HepG2 (cell line): ENCODE measurements around the gene IER2. TPM values are rescaled to one million over a fixed set of nuclear protein-coding genes. Genes with fewer than 3 reads are reported as not detected.

Experiments
- ATF7-NPFF ChIP-seq: sonication (generic); formaldehyde crosslinking; IDR thresholded peaks from 2 replicates; pipeline ENCODE4 v1.8.1; 2023; ENCODE audit warnings: mild to moderate bottlenecking, low read depth, missing genetic modification reagents, moderate library complexity
- FOXC1 ChIP-seq: sonication (generic); formaldehyde crosslinking; IDR thresholded peaks from 2 replicates; pipeline ENCODE4 v1.8.0; 2022; ENCODE audit warnings: mild to moderate bottlenecking, missing genetic modification reagents, borderline replicate concordance
- GFI1 ChIP-seq: sonication (generic); formaldehyde crosslinking; IDR thresholded peaks from 2 replicates; pipeline ENCODE4 v1.5.0; 2020; ENCODE audit warnings: missing genetic modification reagents, mild to moderate bottlenecking, borderline replicate concordance
- HOXA3 ChIP-seq: sonication (generic); formaldehyde crosslinking; IDR thresholded peaks from 2 replicates; pipeline ENCODE4 v1.5.0; 2020; ENCODE audit warnings: missing genetic modification reagents
- KAT7 ChIP-seq: IDR thresholded peaks from 2 replicates; pipeline ENCODE4 v1.6.1; 2018; ENCODE audit warnings: borderline replicate concordance, missing compliant biosample characterization
- RARA ChIP-seq: IDR thresholded peaks from 2 replicates; pipeline ENCODE4 v1.6.1; 2016; ENCODE audit warnings: missing genetic modification reagents, missing compliant biosample characterization
- RARG ChIP-seq: sonication (generic); formaldehyde crosslinking; IDR thresholded peaks from 2 replicates; pipeline ENCODE4 v1.4.0; 2020; ENCODE audit warnings: low read depth, mild to moderate bottlenecking, missing genetic modification reagents
- RBM39 ChIP-seq: fragments of 200-400 bp; formaldehyde crosslinking; IDR thresholded peaks from one replicate; pipeline ENCODE4 v1.6.1; 2018; ENCODE audit warnings: antibody characterized with exemption, mild to moderate bottlenecking, low read depth, low read length; ENCODE audit not compliant: poor library complexity, severe bottlenecking
- SCMH1 ChIP-seq: sonication (generic); formaldehyde crosslinking; IDR thresholded peaks from 2 replicates; pipeline ENCODE4 v1.9.0; 2021; ENCODE audit warnings: missing genetic modification reagents, mild to moderate bottlenecking, borderline replicate concordance
- SP4 ChIP-seq: sonication (generic); formaldehyde crosslinking; IDR thresholded peaks from 2 replicates; pipeline ENCODE4 v1.8.1; 2023; ENCODE audit warnings: mild to moderate bottlenecking, missing genetic modification reagents
- ZNF629 ChIP-seq: sonication (generic); formaldehyde crosslinking; conservative IDR thresholded peaks from 2 replicates; pipeline ENCODE4 v1.5.0; 2020; ENCODE audit warnings: missing genetic modification reagents
- ZNF75D ChIP-seq: sonication (generic); formaldehyde crosslinking; IDR thresholded peaks from 2 replicates; pipeline ENCODE4 v1.8.1; 2023; ENCODE audit warnings: missing genetic modification reagents, mild to moderate bottlenecking, borderline replicate concordance
- ZSCAN25 ChIP-seq: sonication (generic); formaldehyde crosslinking; IDR thresholded peaks from 2 replicates; pipeline ENCODE4 v1.8.0; 2022; ENCODE audit warnings: mild to moderate bottlenecking, missing genetic modification reagents
- polyA plus RNA-seq, 8 experiments: library from polyadenylated mRNA; depleted of rRNA in 3 of 8; stranded (reverse) in 7 of 8; unstranded in 1 of 8; fragments of >200 nt; fragmentation: Illumina TruSeq in 4 of 8; extraction: Trizol in 4 of 8; gene quantifications; 2 replicates each; pipeline versions ENCODE4 v1.2.1 to v1.2.3, GENCODE V29; 2011 to 2016; ENCODE audit warnings: low read depth in 4 of 8, missing spikeins in 1 of 8, mixed read lengths in 1 of 8; ENCODE audit not compliant: insufficient read depth in 1 of 8
- total RNA-seq, 5 experiments: library from RNA; depleted of rRNA; stranded (reverse); fragments of >200 nt; fragmentation: Illumina TruSeq; extraction: Trizol; gene quantifications; 2 replicates each; pipeline ENCODE4 v1.2.3, GENCODE V29; 2016; ENCODE audit warnings: low read depth in 1 of 5
- TF ChIP-seq, protein P1 (sequence below): sonication (generic); formaldehyde crosslinking; IDR thresholded peaks from 2 replicates; pipeline ENCODE4 v1.8.0; 2022; ENCODE audit warnings: missing genetic modification reagents, mild to moderate bottlenecking, moderate library complexity, borderline replicate concordance
- TF ChIP-seq, protein P2 (sequence below): sonication (generic); formaldehyde crosslinking; conservative IDR thresholded peaks from 2 replicates; pipeline ENCODE4 v1.4.0; 2020; ENCODE audit warnings: mild to moderate bottlenecking, missing genetic modification reagents, moderate library complexity
- TF ChIP-seq, protein P3 (sequence below): sonication (generic); formaldehyde crosslinking; IDR thresholded peaks from 2 replicates; pipeline ENCODE4 v1.4.0; 2020; ENCODE audit warnings: missing genetic modification reagents, mild to moderate bottlenecking, borderline replicate concordance
- TF ChIP-seq, protein P4 (sequence below): sonication (generic); formaldehyde crosslinking; IDR thresholded peaks from 2 replicates; pipeline ENCODE4 v1.4.0; 2020; ENCODE audit warnings: missing genetic modification reagents
- TF ChIP-seq, protein P5 (sequence below): sonication (generic); formaldehyde crosslinking; IDR thresholded peaks from 2 replicates; pipeline ENCODE4 v1.5.0; 2020; ENCODE audit warnings: mild to moderate bottlenecking, low read depth, missing genetic modification reagents, borderline replicate concordance

IER2 gene
- total and polyA plus RNA-seq, 2 of the 13 experiments (the other 11 are each of a cell fraction or from before 2014, with no cell fraction given): 10.1 to 14.3 TPM

DNA sequence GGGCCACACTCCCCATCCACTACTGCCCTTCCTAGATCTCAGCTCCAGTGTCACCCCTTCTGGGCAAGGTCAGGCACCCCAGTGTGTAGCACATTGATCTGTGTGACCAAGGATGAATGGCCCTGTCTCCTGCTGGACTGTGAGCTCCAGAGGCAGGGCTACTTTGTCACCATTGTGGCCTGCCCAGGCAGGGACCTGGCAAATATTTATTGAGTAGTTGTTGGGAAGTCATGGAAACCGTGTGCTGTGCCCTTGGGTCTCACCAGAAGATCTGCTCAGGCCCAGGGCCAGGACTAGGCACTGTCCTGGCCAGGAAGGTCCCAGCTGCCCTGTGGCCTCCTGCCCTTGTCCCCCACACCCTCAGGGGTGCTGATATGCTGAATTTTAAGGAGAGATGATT, 21.6 kb upstream of the IER2 start (continued):
- TF ChIP-seq, protein P1, sequence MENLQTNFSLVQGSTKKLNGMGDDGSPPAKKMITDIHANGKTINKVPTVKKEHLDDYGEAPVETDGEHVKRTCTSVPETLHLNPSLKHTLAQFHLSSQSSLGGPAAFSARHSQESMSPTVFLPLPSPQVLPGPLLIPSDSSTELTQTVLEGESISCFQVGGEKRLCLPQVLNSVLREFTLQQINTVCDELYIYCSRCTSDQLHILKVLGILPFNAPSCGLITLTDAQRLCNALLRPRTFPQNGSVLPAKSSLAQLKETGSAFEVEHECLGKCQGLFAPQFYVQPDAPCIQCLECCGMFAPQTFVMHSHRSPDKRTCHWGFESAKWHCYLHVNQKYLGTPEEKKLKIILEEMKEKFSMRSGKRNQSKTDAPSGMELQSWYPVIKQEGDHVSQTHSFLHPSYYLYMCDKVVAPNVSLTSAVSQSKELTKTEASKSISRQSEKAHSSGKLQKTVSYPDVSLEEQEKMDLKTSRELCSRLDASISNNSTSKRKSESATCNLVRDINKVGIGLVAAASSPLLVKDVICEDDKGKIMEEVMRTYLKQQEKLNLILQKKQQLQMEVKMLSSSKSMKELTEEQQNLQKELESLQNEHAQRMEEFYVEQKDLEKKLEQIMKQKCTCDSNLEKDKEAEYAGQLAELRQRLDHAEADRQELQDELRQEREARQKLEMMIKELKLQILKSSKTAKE (CRISPR knock-in tag): 0 out of 2 replicates have a peak, but pooled peaks have one; percentile 55
- TF ChIP-seq GFI1 (CRISPR knock-in tag) (peak; percentile 22; the same call in 1 of the 2 replicates), FOXC1 (CRISPR knock-in tag) (0 out of 2 replicates have a peak, but pooled peaks have one; percentile 33), ZSCAN25 (peak; percentile 68), ZNF629 (CRISPR knock-in tag) (peak; percentile 39; the same call in 1 of the 2 replicates), ZNF75D (no peak), RBM39 (no peak), ATF7-NPFF (CRISPR knock-in tag) (no peak), RARA (CRISPR knock-in tag) (peak; percentile 73), SP4 (CRISPR knock-in tag) (0 out of 2 replicates have a peak, but pooled peaks have one; percentile 55), SCMH1 (CRISPR knock-in tag) (no peak), KAT7 (CRISPR knock-in tag) (0 out of 2 replicates have a peak, but pooled peaks have one; percentile 19), HOXA3 (peak; percentile 53; the same call in 1 of the 2 replicates), RARG (no peak)
- TF ChIP-seq, protein P2, sequence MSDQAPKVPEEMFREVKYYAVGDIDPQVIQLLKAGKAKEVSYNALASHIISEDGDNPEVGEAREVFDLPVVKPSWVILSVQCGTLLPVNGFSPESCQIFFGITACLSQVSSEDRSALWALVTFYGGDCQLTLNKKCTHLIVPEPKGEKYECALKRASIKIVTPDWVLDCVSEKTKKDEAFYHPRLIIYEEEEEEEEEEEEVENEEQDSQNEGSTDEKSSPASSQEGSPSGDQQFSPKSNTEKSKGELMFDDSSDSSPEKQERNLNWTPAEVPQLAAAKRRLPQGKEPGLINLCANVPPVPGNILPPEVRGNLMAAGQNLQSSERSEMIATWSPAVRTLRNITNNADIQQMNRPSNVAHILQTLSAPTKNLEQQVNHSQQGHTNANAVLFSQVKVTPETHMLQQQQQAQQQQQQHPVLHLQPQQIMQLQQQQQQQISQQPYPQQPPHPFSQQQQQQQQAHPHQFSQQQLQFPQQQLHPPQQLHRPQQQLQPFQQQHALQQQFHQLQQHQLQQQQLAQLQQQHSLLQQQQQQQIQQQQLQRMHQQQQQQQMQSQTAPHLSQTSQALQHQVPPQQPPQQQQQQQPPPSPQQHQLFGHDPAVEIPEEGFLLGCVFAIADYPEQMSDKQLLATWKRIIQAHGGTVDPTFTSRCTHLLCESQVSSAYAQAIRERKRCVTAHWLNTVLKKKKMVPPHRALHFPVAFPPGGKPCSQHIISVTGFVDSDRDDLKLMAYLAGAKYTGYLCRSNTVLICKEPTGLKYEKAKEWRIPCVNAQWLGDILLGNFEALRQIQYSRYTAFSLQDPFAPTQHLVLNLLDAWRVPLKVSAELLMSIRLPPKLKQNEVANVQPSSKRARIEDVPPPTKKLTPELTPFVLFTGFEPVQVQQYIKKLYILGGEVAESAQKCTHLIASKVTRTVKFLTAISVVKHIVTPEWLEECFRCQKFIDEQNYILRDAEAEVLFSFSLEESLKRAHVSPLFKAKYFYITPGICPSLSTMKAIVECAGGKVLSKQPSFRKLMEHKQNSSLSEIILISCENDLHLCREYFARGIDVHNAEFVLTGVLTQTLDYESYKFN: peak; percentile 88
- TF ChIP-seq, protein P3, sequence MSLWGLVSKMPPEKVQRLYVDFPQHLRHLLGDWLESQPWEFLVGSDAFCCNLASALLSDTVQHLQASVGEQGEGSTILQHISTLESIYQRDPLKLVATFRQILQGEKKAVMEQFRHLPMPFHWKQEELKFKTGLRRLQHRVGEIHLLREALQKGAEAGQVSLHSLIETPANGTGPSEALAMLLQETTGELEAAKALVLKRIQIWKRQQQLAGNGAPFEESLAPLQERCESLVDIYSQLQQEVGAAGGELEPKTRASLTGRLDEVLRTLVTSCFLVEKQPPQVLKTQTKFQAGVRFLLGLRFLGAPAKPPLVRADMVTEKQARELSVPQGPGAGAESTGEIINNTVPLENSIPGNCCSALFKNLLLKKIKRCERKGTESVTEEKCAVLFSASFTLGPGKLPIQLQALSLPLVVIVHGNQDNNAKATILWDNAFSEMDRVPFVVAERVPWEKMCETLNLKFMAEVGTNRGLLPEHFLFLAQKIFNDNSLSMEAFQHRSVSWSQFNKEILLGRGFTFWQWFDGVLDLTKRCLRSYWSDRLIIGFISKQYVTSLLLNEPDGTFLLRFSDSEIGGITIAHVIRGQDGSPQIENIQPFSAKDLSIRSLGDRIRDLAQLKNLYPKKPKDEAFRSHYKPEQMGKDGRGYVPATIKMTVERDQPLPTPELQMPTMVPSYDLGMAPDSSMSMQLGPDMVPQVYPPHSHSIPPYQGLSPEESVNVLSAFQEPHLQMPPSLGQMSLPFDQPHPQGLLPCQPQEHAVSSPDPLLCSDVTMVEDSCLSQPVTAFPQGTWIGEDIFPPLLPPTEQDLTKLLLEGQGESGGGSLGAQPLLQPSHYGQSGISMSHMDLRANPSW (CRISPR knock-in tag): 0 out of 2 replicates have a peak, but pooled peaks have one; percentile 62
- TF ChIP-seq, protein P4, sequence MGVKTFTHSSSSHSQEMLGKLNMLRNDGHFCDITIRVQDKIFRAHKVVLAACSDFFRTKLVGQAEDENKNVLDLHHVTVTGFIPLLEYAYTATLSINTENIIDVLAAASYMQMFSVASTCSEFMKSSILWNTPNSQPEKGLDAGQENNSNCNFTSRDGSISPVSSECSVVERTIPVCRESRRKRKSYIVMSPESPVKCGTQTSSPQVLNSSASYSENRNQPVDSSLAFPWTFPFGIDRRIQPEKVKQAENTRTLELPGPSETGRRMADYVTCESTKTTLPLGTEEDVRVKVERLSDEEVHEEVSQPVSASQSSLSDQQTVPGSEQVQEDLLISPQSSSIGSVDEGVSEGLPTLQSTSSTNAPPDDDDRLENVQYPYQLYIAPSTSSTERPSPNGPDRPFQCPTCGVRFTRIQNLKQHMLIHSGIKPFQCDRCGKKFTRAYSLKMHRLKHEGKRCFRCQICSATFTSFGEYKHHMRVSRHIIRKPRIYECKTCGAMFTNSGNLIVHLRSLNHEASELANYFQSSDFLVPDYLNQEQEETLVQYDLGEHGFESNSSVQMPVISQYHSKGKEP (CRISPR knock-in tag): no peak
- TF ChIP-seq, protein P5, sequence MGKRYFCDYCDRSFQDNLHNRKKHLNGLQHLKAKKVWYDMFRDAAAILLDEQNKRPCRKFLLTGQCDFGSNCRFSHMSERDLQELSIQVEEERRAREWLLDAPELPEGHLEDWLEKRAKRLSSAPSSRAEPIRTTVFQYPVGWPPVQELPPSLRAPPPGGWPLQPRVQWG (CRISPR knock-in tag): no peak
